ENCODE results near the gene ST6GALNAC6. TPM values are rescaled to one million over a fixed set of nuclear protein-coding genes. Genes with fewer than 3 reads are reported as not detected.
A peak's percentile ranks its signal among the peaks of the same experiment; 100 is the strongest.

The ST6GALNAC6 gene
- total RNA-seq, 4 donors from 2014 or later: 37.7 to 133 (median 111) TPM

DNA sequence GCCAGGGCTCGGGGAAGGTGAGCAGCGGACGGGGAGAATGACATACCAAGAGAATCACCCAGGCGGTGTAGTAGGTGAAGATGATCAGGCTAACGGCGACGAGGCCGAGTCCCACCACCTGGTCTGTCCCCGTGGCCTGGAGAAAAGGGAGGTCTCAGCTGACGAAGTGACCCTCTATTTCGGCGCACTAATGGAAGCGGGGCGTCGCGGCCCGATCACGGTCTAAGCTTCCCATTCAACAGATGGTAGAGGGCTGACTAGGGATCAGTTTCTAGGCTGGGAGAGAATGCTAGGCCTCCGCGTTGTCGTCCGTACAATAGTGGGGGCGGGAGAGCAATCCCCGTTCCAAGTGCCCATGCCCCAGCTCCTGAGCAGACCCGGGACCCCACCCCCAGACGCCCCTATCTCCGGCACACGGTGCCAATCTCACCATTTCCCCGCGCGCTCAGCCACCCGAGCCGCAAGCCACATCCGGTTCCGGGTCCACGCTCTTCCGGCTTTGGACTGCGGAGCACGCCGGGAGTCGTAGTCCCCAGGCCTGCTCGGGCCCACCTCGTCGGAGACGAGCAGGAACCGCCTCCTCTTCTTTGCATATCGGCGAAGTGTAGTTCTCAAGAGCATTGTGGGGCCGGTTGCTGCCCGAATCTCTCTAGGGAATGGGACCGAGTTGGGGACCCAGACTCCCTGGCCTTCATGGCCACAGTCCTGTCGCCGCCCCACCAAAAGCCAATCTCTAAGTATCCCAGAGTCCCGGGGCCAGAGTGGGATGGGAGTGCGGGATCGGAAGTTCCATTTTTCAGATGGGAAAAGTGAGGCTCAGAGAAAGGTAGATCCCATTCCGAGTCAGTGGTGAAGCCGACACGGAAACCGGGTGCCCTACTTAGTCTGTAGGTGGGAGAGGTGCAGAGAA lies 38.2 kb upstream of the ST6GALNAC6 start, which contains the start of gene DPM2:
TSS of gene DPM2 (minus strand) at position 467 of the 910 bp plus-strand sequence. CDS start at position 433, 34 bp downstream.
- DNase-seq: peak; percentile 79 to 83
- Histone ChIP-seq H3K9me3 (no peaks in the 10 kb centered on the region), H3K27ac (peak within 1 kb of the TSS; percentile 80 to 81), H3K4me3 (peak within 1 kb of the TSS; percentile 69 to 88), H3K27me3 (no peaks in the 10 kb centered on the region), H3K4me1 (peaks cover 10 to 12% of the 10 kb centered on the region in 2 donors), H3K36me3 (no peaks in the 10 kb centered on the region)
- intact Hi-C loops (cut with DNase I; ENCODE audit: low total_unique reads): no loop called here
- peak; percentile 10 to 59 for TF ChIP-seq POLR2A (IDR thresholded peaks at IDR 0.05)
- TF ChIP-seq, protein P1, sequence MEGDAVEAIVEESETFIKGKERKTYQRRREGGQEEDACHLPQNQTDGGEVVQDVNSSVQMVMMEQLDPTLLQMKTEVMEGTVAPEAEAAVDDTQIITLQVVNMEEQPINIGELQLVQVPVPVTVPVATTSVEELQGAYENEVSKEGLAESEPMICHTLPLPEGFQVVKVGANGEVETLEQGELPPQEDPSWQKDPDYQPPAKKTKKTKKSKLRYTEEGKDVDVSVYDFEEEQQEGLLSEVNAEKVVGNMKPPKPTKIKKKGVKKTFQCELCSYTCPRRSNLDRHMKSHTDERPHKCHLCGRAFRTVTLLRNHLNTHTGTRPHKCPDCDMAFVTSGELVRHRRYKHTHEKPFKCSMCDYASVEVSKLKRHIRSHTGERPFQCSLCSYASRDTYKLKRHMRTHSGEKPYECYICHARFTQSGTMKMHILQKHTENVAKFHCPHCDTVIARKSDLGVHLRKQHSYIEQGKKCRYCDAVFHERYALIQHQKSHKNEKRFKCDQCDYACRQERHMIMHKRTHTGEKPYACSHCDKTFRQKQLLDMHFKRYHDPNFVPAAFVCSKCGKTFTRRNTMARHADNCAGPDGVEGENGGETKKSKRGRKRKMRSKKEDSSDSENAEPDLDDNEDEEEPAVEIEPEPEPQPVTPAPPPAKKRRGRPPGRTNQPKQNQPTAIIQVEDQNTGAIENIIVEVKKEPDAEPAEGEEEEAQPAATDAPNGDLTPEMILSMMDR (IDR thresholded peaks at IDR 0.05): no peak

DNA sequence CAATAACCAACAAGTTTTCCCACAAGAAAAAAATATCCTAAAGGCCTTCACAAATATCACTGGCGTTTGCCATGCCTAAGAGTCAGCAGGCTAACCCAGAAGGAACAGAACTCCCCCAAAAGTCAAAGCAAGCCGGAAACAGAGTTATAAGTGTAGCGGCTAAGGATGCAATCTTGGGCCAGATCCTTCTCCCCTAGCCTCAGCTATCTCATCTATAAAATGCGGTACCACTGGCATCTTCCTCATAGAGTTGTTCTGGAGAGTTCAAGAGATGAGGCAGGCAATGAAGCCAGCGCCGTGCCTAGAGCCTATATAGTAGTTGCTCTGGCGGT lies 37.6 kb upstream of the ST6GALNAC6 start:
- intact Hi-C loops (cut with DNase I; ENCODE audit: low total_unique reads): no loop called here
- H3K27me3 ChIP-seq: no peaks in the 10 kb centered on the region
- no peaks in the 10 kb centered on the region for H3K9me3 ChIP-seq
- peak overlapping the region in 1 of 2 donors; percentile 81 for H3K27ac ChIP-seq
- no peak for DNase-seq
- H3K4me3 ChIP-seq: peak overlapping the region; percentile 69 to 88
- H3K4me1 ChIP-seq: peaks cover 7 to 10% of the 10 kb centered on the region in 2 donors
- no peak for TF ChIP-seq POLR2A (IDR thresholded peaks at IDR 0.05)
- TF ChIP-seq, protein P1 (IDR thresholded peaks at IDR 0.05): no peak
- H3K36me3 ChIP-seq: no peaks in the 10 kb centered on the region

DNA sequence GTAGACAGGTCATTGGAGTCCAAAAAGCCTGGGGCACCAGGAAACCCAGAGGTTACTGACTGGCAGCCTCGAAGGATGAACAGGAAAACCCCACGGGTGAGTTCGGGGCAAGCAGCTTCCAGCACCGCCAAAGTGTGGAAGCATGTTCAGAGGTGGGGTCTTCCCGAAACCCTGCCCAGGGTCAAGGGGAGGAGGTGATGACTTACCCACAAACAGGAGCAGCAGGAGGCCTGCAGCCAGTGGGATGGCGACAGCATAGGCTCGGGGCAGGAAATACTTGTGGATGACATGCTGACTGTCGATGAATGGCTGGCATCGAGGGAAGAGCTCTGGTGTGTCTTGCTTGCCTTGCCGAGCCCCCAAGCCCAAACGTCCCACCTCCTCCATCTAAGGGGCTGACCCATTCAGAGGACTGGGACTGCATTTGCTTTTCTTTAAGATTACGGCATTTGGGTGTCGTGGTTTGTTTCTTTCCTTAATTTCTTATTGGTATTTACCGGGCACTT lies 37.0 kb upstream of the ST6GALNAC6 start:
- Histone ChIP-seq H3K36me3 (no peaks in the 10 kb centered on the region), H3K9me3 (no peaks in the 10 kb centered on the region), H3K4me1 (peaks cover 7 to 10% of the 10 kb centered on the region in 2 donors), H3K27me3 (no peaks in the 10 kb centered on the region), H3K27ac (no peak overlapping the region), H3K4me3 (peak overlapping the region in 1 of 2 donors; percentile 69)
- no peak for DNase-seq
- intact Hi-C loops (cut with DNase I; ENCODE audit: low total_unique reads): no loop called here
- TF ChIP-seq, protein P1 (IDR thresholded peaks at IDR 0.05): no peak
- no peak for TF ChIP-seq POLR2A (IDR thresholded peaks at IDR 0.05)

DNA sequence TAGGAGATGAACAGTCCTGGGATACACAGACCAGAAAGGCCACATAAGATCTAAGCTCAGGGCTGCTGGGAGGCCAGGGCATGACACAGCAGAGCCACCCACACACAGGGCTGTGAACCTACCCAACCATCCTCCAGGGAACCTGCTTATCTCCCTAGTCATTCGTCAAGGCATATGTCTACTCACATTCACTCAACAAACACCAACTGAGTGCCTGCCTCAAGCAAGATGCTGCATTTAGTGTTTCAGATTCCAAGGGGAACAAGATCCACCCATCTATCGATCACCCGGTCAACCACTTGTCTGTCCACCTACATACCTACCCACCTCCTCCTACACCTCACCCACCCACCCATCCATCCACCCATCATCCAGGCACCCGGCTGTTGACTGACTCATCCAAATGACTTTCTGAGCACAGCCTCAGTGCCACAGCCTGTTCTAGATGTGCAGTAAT lies 36.4 kb upstream of the ST6GALNAC6 start:
- Histone ChIP-seq H3K36me3 (no peaks in the 10 kb centered on the region), H3K27me3 (no peaks in the 10 kb centered on the region), H3K4me3 (no peak overlapping the region), H3K27ac (no peak overlapping the region), H3K4me1 (peaks cover 7 to 10% of the 10 kb centered on the region in 2 donors), H3K9me3 (no peaks in the 10 kb centered on the region)
- DNase-seq: no peak
- TF ChIP-seq POLR2A (IDR thresholded peaks at IDR 0.05): no peak
- TF ChIP-seq, protein P1 (IDR thresholded peaks at IDR 0.05): no peak
- intact Hi-C loops (cut with DNase I; ENCODE audit: low total_unique reads): no loop called here

DNA sequence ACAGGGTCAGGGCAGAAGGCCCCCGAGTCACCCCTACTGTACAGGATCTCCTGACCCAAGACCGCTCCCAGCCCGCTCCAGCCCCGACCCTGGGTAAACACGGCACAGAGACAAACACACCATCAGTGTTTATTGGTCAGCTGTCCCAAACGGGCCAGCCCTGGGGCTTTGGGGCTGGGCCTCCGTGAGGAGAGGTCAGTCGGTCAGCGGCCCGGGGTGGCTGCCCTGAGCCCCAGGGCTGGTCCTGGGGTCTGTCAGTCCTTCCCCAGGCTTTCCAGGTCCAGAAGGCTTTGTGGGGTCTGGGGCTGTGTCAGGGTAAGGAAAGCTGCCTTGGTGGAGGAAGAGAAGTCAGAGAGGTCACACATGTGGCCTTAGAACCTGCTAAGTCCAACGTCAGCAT lies 35.6 kb upstream of the ST6GALNAC6 start:
- TF ChIP-seq POLR2A (IDR thresholded peaks at IDR 0.05): no peak
- TF ChIP-seq, protein P1 (IDR thresholded peaks at IDR 0.05): no peak
- no peaks in the 10 kb centered on the region for H3K9me3 ChIP-seq
- no peaks in the 10 kb centered on the region for H3K27me3 ChIP-seq
- DNase-seq: no peak
- H3K4me1 ChIP-seq: peaks cover 7 to 10% of the 10 kb centered on the region in 2 donors
- no peak overlapping the region for H3K4me3 ChIP-seq
- H3K27ac ChIP-seq: no peak overlapping the region
- no peaks in the 10 kb centered on the region for H3K36me3 ChIP-seq
- intact Hi-C loops (cut with DNase I; ENCODE audit: low total_unique reads): no loop called here
